ENCODE results near the gene KRTAP1-1.
A peak's percentile ranks its signal among the peaks of the same experiment; 100 is the strongest.
"Not testable (repeated sequence)": the region's sequence is repeated elsewhere in the genome, so short reads cannot be mapped to it uniquely, and the experiment has no call there.

Gene KRTAP1-1

DNA sequence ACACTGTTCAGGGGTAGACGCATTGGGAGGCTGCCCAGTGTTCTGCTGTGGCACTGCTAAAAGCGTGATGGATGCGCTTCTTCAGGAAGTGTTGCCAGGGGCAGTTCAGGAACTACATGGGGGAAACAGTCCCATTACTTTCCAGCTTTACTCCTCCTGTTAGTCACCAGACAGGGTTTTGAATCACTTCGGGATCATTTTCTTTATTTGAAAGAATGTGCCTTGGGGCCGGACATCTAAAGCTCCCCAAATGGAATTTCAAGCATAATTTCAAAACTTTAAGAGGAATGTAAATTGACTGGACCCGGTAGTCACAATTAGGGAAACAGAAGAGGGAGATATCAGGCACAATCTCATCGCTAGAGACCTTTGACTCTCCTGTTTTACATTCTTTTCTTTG lies 7.2 kb upstream of the KRTAP1-1 start:
- TF ChIP-seq CTCF (IDR thresholded peaks at IDR 0.05; ENCODE audit: low read depth, low read length) = no peak
- H3K4me3 ChIP-seq (ENCODE audit: low read depth, low read length) = peak overlapping the region; percentile 7

- H3K4me3 ChIP-seq (ENCODE audit: low read depth, low read length) = not testable (repeated sequence)
Measured at GRCh38 chr17:41046735-41047465, 5.7 kb upstream of the KRTAP1-1 start, which contains the start of gene KRTAP2-1. Gene KRTAP2-1 (minus strand): TSS chr17:41047316. CDS start chr17:41047267, 49 bp downstream.

DNA sequence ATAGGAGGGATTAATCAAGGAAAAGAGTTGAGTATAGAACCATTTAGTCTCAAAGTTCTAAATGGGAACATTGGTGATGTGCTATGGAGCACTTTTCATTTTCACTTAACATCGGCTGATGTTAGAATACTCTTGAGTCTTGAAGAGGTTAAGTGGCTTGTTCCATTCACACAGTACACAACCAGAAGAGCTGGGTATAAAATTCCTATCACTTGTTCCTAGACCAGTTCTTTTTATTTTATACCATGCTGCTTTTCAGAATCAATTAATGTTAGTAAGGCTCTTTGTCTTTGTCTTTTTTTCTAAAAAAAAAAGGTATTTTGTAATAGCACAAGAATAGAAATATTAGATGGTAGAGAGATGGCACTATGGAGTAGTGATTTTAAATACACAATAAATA lies 1.7 kb upstream of the KRTAP1-1 start:
- no peak overlapping the region for H3K4me3 ChIP-seq (ENCODE audit: low read depth, low read length)
- no peak for TF ChIP-seq CTCF (IDR thresholded peaks at IDR 0.05; ENCODE audit: low read depth, low read length)

DNA sequence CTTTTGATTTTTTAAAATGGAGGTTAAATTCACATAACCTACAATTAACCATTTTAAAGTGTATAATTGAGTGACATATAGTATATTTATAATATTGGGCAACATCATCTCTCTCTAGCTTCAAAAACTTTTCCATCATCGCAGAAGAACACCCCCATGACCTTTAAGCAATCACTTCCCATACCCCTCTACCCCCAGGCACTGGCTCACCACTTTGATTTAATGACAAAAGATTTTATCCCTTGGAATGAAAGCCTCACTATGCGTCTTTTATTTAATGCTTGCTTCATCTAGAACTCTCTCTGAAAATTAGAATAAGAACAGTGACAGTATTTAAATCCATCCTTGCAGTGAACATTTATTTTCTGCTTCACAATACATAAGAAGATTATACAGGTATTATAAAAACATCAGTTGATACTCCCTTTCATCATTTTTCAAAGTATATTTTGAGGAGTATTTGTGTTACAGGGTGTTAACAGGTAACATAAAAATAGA lies 3.3 kb downstream of the KRTAP1-1 start:
- no peak for TF ChIP-seq CTCF (IDR thresholded peaks at IDR 0.05; ENCODE audit: low read depth, low read length)
- H3K4me3 ChIP-seq (ENCODE audit: low read depth, low read length) = no peak overlapping the region

DNA sequence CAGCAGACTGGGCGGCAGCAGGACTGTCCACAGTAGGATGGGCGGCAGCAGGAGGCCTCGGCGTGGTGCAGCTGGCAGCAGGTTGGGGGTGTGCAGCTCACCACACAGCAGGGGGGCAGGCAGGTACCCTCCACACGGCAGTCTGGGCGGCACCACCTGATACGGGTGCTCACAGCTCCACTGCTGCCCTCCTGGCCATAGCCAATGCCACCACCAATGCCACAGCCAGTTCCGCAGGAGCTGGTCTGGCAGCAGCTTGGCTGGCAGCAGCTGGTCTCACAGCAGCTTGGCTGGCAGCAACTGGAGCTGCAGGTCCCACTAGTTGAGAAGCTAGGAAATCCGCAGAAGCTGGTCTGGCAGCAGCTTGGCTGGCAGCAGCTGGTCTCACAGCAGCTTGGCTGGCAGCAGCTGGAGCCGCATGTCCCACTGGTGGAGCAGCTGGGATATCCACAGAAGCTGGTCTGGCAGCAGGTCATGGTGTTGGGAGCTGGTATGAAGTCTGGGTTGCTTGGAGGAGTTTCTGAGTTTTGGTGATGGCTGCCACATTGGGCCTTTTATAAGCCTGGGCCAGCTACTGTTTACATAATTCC lies 6.8 kb downstream of the KRTAP1-1 start, which contains the start of gene KRTAP1-3:
Gene KRTAP1-3 (minus strand): TSS at position 529 of the 590 bp plus-strand sequence. CDS start 53 bp downstream, at position 476.
- not testable (repeated sequence) for H3K4me3 ChIP-seq (ENCODE audit: low read depth, low read length)

- no peak within 1 kb of the TSS for H3K4me3 ChIP-seq (ENCODE audit: low read depth, low read length)
Measured at GRCh38 chr17:41029633-41030245, 11.5 kb downstream of the KRTAP1-1 start, which contains the start of gene KRTAP1-4. Gene KRTAP1-4 (minus strand): TSS chr17:41030195. CDS start chr17:41030078, 117 bp downstream.

DNA sequence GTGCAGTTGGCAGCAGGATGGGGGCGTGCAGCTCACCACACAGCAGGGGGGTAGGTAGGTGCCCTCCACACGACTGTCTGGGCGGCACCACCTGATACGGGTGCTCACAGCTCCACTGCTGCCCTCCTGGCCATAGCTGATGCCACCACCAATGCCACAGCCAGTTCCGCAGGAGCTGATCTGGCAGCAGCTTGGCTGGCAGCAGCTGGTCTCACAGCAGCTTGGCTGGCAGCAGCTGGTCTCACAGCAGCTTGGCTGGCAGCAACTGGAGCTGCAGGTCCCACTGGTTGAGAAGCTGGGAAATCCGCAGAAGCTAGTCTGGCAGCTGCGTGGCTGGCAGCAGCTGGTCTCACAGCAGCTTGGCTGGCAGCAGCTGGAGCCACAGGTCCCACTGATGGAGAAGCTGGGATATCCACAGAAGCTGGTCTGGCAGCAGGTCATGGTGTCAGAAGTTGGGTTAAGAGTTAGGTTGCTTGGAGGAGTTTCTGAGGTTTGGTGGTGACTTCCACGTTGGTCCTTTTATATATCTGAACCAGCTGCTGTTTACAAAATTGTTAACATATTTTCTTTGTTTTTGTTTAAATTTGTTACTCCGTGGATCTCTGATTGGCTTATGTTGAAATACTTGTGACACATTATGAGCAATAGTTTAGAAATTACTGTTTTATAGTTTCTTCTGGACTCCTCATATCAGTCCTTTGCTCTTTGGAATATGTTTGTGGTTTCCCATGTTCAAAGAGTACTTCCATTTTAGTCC lies 14.4 kb downstream of the KRTAP1-1 start, which contains the start of gene KRTAP1-5:
Gene KRTAP1-5 (minus strand): TSS at position 494 of the 757 bp plus-strand sequence. CDS start 53 bp downstream, at position 441.
- H3K4me3 ChIP-seq (ENCODE audit: low read depth, low read length) = no peak within 1 kb of the TSS
- TF ChIP-seq CTCF (IDR thresholded peaks at IDR 0.05; ENCODE audit: low read depth, low read length) = no peak

More at GRCh38 chr17:41029633-41030245, 11.5 kb downstream of the KRTAP1-1 start, which contains the start of gene KRTAP1-4:
- no peak for TF ChIP-seq CTCF (IDR thresholded peaks at IDR 0.05; ENCODE audit: low read depth, low read length)

Data from WI38 (cell line).